ENCODE results near the gene TRPV4. TPM values are rescaled to one million over a fixed set of nuclear protein-coding genes. Genes with fewer than 3 reads are reported as not detected.
"Not testable (repeated sequence)": the region's sequence is repeated elsewhere in the genome, so short reads cannot be mapped to it uniquely, and the experiment has no call there.

TRPV4 gene
- total RNA-seq, 4 donors from 2014 or later, result 0.34 to 0.55 TPM; not detected in 2

- Histone ChIP-seq H3K4me3 (no peak overlapping the region), H3K27me3 (no peaks in the 10 kb centered on the region), H3K36me3 (no peaks in the 10 kb centered on the region), H3K27ac (no peak overlapping the region), H3K9me3 (no peaks in the 10 kb centered on the region), H3K4me1 (no peaks in the 10 kb centered on the region)
- DNase-seq, result no peak
- TF ChIP-seq, protein P1, sequence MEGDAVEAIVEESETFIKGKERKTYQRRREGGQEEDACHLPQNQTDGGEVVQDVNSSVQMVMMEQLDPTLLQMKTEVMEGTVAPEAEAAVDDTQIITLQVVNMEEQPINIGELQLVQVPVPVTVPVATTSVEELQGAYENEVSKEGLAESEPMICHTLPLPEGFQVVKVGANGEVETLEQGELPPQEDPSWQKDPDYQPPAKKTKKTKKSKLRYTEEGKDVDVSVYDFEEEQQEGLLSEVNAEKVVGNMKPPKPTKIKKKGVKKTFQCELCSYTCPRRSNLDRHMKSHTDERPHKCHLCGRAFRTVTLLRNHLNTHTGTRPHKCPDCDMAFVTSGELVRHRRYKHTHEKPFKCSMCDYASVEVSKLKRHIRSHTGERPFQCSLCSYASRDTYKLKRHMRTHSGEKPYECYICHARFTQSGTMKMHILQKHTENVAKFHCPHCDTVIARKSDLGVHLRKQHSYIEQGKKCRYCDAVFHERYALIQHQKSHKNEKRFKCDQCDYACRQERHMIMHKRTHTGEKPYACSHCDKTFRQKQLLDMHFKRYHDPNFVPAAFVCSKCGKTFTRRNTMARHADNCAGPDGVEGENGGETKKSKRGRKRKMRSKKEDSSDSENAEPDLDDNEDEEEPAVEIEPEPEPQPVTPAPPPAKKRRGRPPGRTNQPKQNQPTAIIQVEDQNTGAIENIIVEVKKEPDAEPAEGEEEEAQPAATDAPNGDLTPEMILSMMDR (IDR thresholded peaks at IDR 0.05), result no peak
- no peak for TF ChIP-seq POLR2A (IDR thresholded peaks at IDR 0.05)
- intact Hi-C loops (cut with DNase I; ENCODE audit: low total_unique reads), result no loop called here
Measured at GRCh38 chr12:109858764-109859163, 25.6 kb upstream of the TRPV4 start.

DNA sequence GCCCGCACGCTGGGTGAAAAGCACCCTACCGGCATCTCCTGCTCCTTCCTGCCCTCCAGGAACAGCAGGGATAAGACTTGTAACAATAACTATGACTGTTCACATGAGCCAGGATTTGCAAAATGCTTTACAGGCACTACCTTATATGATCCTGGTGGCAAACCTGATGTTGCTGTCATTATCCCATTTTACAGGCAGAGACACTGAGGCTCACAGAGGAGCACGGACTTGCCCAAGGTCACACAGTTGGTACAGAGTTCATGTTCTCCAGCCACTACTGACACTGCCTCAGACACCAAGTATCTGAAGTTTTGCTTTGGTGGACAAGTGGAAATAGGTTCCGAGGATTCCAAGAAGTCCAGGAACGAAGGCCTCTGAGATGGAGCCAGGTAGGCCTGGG is 24.5 kb upstream of the TRPV4 start:
- intact Hi-C loops (cut with DNase I; ENCODE audit: low total_unique reads), result no loop called here
- Histone ChIP-seq H3K36me3 (no peaks in the 10 kb centered on the region), H3K27me3 (no peaks in the 10 kb centered on the region), H3K27ac (no peak overlapping the region), H3K4me3 (no peak overlapping the region), H3K4me1 (no peaks in the 10 kb centered on the region), H3K9me3 (no peaks in the 10 kb centered on the region)
- no peak for DNase-seq
- TF ChIP-seq, protein P1 (IDR thresholded peaks at IDR 0.05), result no peak
- no peak for TF ChIP-seq POLR2A (IDR thresholded peaks at IDR 0.05)

GRCh38 chr12:109855377-109855776 is 22.2 kb upstream of the TRPV4 start:
- Histone ChIP-seq H3K9me3 (no peaks in the 10 kb centered on the region), H3K27me3 (no peaks in the 10 kb centered on the region), H3K36me3 (no peaks in the 10 kb centered on the region), H3K27ac (no peak overlapping the region), H3K4me3 (no peak overlapping the region), H3K4me1 (no peaks in the 10 kb centered on the region)
- intact Hi-C loops (cut with DNase I; ENCODE audit: low total_unique reads), result no loop called here
- DNase-seq, result no peak
- TF ChIP-seq POLR2A (IDR thresholded peaks at IDR 0.05), result no peak
- TF ChIP-seq, protein P1 (IDR thresholded peaks at IDR 0.05), result no peak

DNA sequence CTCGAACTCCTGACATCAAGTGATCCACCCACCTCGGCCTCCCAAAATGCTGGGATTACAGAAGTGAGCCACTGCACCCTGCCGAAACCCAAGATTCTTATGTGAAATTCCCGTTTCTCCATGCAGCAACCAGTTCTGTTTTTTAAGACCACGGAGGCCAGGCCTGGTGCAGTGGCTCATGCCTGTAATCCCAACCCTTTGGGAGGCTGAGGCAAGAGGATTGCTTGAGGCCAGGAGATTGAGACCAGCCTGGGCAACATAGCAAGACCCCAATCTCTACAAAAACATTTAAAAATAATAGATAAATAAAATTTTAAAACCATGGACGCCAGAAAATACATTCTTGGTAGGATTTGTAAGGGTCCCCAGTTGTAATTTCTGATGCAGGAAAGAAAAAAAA is 17.3 kb upstream of the TRPV4 start:
- H3K4me3 ChIP-seq; intact Hi-C loops (cut with DNase I; ENCODE audit: low total_unique reads); H3K9me3 ChIP-seq; H3K27me3 ChIP-seq; H3K36me3 ChIP-seq; DNase-seq; H3K4me1 ChIP-seq; H3K27ac ChIP-seq: not testable (repeated sequence)

DNA sequence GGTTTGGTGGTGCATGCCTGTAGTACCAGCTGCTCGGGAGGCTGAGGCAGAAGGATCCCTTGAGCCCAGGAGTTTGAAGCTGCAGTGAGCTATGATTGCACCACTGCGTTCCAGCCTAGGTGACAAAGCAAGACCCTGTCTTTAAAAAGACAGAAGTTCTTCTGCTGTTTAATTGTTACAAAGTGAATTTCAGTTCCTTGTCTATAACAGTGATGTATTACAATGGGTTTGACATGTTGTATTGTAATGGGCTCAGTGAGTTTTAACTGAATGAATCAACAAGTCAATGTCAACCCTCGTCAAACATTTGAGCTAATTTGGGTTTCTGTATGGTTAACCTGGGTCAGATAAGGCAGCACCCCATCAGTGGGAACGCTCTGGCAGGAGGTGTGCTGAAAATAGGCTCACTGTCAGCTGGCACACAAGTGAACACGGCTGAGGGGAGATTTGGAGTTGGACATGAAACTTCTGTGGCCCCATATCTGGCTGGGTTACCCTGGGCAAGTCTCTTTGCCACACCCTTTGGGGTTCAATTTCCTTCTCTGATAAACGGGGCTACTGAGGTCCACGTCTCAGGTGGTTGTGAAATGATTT is 14.0 kb upstream of the TRPV4 start:
- H3K27me3 ChIP-seq, result no peaks in the 10 kb centered on the region
- no peaks in the 10 kb centered on the region for H3K9me3 ChIP-seq
- H3K27ac ChIP-seq, result no peak overlapping the region
- no peak for DNase-seq
- no peaks in the 10 kb centered on the region for H3K36me3 ChIP-seq
- H3K4me1 ChIP-seq, result no peaks in the 10 kb centered on the region
- TF ChIP-seq, protein P1 (IDR thresholded peaks at IDR 0.05), result no peak
- no peak for TF ChIP-seq POLR2A (IDR thresholded peaks at IDR 0.05)
- intact Hi-C loops (cut with DNase I; ENCODE audit: low total_unique reads), result no loop called here
- H3K4me3 ChIP-seq, result no peak overlapping the region

GRCh38 chr12:109845824-109846205 is 12.6 kb upstream of the TRPV4 start:
- no peaks in the 10 kb centered on the region for H3K36me3 ChIP-seq
- TF ChIP-seq, protein P1 (IDR thresholded peaks at IDR 0.05), result no peak
- no peak for TF ChIP-seq POLR2A (IDR thresholded peaks at IDR 0.05)
- H3K4me1 ChIP-seq, result no peaks in the 10 kb centered on the region
- H3K4me3 ChIP-seq, result no peak overlapping the region
- H3K9me3 ChIP-seq, result no peaks in the 10 kb centered on the region
- intact Hi-C loops (cut with DNase I; ENCODE audit: low total_unique reads), result no loop called here
- no peak overlapping the region for H3K27ac ChIP-seq
- no peak for DNase-seq
- no peaks in the 10 kb centered on the region for H3K27me3 ChIP-seq

All from uterus (tissue), 4 donors.